NOMO-1 treated with DMSO at 0.1 percent for 48 hours (cell line): Measurements from ENCODE around the gene TRPV5.

ENCODE experiments used
- DNase-seq: peaks from one replicate; lab custom pipeline; 2025; ENCODE audit not compliant: unreplicated experiment; lab: John Stamatoyannopoulos, UW

Gene TRPV5

DNA sequence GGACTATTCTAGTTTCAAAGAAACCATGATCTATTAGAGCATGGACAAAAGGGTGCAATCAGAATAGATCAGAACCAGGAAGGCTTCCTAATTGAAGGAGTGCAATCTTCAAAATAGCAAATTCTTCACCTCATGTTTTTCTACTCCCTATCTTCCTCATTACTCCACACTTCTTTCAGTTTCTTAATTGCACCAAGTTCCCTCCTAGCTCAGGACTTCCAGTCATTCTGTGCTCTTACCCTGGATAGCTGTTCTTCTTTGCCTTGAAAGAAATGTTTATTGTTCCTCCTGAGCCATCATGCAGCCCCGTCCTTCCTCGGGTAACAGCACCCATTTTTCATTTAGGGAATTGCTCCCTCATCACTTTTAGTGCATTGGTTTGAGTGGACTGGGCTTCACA lies 23.1 kb downstream of the TRPV5 start:
- DNase-seq, result no peak

DNA sequence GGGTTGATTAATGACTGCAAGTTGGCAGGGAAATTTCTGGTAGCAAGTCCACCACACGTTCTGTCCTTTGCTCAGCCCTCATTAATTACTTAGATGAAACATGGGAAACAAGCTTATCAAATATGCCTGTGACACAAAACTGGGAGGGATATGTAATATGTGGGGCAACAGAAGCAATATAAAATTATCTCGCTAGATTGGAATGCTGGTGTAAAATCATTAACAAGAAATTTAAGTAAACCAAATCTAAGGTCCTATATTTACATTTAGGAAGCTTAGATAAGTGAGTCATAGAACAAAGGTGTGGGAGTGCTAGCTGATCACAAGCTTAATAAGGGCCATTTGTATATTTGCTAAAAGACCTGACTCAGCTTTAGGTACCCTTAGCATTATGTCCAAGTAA lies 23.5 kb downstream of the TRPV5 start:
- no peak for DNase-seq

GRCh38 chr7:142908921-142909890 lies 24.3 kb downstream of the TRPV5 start:
- peak; percentile 17 for DNase-seq

DNA sequence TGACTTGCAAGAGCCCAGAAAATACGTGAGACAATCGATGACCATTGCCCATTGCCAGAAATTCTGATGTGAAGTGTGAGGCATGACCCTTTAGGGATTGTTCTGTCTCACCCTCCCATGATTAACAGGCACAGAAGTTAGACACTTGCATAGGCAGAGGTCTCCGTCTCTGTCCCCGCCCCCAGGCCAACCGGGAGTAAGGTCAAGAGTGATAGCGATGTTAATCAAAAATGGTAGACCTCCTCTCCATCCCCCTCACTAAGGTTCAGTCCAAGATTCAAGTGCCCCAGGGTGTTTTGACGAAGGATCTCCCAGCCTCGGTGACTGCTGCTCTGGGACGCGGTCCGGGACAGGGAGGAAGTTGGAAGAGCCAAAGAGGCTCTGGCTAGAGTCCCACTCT lies 25.3 kb downstream of the TRPV5 start:
- no peak for DNase-seq

DNA sequence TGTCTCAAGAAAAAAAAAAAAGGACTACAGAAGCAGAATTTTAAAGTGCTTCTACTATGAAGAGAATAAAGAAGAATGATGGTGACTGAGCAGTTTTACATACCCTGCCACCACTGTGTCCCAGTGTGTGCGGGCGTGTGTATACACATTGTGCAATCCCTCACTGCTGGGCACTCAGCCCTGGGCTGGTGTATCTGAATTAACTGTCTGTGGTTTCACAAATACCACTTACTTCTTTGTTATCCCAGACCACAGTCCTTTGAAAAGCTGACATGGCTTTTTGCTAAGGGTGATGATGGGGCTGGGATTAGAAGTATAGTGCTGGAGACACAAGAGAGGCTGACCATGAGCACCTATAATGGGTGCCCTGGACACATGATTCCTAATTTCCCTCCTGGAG lies 26.9 kb downstream of the TRPV5 start:
- no peak for DNase-seq

- no peak for DNase-seq
These were observed 27.8 kb downstream of the TRPV5 start for GRCh38 chr7:142905759-142906158.

DNA sequence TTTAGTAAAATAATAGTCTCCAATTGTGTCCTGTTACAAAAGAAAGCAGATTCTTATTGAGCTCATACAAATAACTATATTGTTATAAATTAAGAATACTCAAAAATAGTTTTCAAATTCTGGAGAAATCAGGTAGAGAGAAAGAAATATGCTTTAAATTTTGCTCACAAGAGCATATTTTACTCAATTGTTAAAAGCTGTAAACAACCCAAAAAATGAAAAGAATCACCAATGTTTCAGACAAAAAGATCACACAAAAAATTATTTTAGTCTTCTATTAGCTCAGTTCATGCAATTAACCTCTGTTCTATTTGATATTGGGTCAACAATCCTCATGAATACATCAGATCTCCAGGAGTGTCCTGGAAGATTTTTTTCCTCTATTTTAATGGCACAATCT lies 29.4 kb downstream of the TRPV5 start:
- DNase-seq, result no peak

DNA sequence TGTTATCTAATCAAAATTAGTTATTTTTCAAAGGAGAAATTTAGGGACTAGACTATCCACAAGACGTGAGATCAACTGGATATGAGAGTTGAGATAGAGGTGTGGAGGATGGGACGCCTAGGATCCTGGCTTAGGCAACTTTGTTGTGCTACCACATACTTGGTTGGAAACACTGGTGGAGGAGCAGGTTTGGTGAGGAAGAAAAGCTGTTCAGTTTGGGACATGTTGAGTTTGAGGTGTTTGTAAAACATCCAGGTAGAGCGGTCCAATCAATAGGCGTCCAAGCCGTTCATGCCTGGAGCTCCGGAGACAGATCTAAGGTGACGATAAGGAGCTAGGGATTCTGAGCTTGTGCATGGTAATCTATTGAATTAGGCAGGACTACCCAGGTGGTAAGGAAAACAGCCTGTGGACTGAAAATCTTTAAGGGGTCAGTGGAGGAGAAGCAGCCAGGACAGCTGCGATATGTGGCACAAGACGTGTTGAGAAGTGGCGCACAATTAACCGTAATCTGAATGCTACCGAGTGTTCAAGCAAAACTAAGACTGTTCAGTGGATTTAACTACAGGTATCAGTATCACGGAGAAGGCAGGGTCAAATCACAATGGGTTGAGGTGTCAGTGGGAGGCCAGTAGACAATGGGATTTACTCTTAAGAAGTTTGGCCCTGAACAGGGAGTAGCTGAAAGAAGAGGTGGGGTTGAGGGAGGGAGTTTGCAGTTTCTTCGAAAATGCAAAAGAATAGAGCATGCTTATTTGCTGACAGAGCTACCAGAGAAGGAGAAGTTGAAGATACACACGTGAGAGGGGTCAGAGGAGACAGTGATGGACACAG lies 31.9 kb downstream of the TRPV5 start:
- no peak for DNase-seq

GRCh38 chr7:142899661-142900060 lies 33.9 kb downstream of the TRPV5 start:
- no peak for DNase-seq

DNA sequence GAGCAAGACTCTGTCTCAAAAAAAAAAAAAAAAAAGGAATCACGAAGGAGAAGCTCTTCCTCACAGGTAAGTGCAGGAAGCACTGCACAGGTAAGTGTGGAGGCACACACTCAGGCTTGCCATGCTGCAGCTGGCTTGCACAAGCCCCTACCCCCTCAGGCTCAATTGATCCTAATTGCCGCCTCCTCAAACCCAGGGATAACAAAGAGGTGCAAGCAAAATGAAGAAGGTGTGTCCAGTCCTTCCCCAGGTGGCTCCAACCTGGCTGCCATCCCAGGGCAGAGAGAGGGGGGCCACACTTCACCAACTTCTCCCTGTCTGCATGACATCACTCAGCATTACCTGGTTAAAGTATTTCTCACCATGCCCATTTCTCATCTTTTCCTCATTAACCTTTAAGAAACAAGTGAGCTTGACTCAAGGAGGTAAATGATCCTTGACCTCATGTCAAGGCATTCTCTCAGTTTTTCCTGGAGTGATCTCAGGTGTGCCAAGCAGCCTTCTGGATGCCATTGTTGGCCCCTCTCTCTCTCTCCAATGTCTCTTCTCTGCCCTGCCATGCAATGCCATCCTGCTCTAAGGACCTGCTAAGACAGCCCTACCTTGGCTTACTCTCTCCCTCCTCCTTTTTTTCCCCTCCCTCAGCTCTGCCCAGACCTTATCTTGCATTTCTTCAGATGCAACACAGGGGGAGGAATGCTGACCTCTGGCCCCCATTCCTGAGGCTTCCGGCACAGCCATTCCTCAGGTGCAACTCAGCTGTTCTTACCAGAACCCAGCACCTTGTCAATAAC lies 35.0 kb downstream of the TRPV5 start:
- DNase-seq, result no peak

DNA sequence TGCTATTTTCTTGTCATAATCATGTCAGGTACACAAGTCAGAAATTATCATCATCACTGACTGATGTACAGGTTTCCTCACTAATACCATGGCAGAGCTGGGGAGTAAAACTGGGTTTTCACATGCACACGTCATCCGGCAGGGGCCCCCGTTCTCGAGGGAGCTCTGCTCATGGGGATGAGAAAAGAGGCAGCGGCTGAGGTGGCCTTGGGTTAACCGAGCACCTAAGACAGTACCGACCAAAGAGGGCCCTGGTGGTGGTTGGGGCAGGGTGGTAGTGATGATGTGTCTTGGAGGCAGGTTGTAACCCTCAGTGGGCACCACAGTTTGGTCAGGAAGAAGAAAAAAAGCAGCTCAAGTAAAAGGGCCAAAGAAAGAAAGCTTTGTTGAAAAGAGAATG lies 35.9 kb downstream of the TRPV5 start:
- DNase-seq, result no peak

DNA sequence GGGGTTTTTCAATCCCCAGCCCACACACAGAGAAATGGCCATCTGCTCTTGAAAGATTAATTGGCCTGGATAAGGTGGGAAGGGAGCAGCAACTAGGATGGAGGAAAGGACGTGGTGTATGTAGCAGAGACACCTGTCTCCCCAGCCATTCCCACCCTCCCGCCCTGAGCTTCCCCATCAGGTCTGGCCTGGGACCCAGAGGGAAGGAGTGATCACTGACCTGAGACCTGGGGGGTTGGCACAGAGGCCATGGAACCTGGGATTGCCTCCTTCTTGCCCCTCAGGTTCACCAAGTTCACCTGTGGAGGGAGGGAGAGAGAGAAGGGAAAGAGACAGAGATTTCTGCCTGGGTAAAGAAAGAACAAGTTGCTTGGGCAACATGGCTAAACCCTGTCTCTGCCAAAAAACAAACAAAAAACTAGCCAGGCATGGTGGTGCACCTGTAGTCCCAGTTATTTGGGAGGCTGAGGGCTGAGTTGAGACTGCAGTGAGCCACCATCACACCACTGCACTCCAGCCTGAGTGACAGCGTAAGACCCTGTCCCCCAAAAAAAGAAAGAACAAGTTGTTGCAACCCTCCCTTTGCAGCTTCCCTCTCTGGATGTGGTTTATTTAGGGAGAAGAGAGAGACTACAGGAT lies 36.7 kb downstream of the TRPV5 start:
- no peak for DNase-seq

DNA sequence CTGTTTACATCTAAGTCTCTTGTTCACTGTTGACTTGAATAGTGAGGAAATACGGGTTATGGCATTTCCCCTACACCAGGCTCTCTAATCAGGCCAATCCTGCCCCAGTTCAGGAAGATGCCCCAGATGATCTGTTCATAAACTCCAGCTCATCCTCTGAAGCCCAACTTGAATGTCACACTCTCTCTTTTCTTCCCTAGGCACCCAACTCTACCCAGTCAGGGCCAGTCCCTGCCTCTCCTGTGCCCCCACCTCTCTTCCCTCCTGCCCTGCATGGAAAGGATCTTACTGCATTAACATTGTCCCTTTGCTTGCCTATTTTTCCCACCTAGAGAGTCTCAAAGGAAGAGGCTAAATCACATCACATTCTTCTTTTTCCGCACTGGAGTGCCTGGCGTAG lies 37.4 kb downstream of the TRPV5 start:
- no peak for DNase-seq

GRCh38 chr7:142894985-142895593 lies 38.5 kb downstream of the TRPV5 start:
- DNase-seq, result no peak

DNA sequence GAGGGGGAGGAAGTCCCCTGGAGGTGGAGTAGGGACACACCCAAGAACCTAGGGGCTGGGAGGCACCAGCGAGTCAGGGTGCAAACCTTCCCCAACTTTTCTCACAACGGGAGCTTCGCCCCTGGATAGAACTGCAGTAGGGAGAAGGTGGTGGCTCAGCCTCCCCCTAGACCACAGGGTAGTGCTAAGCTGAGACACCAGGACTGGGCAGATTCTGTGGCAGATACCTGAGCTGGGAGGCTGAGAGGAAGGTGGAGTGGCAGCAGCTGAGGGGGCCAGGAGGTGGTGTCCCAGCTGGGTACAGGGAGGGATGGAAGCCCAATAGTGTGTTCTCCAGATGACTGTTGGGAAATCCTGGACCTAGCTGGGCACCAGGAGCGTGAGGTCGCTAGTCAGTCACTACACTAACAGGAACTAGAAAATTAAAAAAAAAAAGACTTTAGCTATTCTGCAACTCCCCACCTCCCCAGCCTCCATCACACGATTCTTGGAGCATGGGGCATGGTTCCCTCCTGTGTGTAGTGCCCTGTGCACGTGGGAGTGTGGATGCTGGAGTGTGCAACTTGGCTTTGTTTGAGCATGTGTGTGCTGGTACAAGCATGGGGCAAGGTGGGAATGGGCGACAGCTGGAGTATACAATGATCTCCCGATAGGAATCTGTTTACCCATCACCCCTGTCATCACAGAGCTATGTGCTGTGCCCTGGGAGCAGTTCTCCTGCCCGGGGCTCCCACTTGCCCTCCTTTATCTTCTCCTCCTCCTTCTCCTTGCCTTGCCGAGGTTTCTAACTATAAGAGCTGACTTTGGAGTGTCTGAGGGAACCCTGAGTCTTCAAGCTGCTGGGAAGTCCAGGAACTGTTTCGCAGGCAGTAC lies 39.2 kb downstream of the TRPV5 start:
- DNase-seq, result no peak

- DNase-seq, result no peak
These were observed 40.6 kb downstream of the TRPV5 start for GRCh38 chr7:142892951-142893350.

DNA sequence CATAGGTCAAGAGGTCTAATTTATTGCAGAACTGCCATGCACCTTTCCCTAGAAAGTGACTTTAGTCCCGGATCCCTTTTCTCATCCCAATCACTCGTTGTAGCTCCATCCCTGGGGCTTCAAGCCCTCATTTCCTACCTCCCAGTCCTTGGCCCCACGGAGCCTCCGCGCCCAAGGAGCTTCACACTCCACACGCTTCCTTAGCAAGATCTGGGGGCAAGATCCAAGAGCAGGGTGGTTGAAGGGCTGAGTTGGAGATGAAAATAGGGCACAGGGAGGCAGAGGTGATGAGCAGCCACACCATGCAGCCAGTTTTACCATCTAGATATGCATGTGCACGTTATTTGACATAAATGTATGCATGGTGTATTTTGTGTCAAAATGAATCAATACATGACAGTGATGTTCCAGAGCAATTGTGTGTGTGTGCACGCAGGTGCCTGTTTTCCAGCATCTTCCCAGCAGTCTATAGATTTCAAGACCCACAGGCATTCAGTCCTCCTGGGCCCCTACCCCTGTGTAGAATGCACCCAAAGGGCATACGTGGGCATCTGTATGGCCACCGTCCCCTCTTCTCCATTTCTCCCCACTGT lies 42.0 kb downstream of the TRPV5 start:
- no peak for DNase-seq

GRCh38 chr7:142890874-142891485 lies 42.6 kb downstream of the TRPV5 start:
- no peak for DNase-seq

GRCh38 chr7:142889816-142890215 lies 43.7 kb downstream of the TRPV5 start:
- no peak for DNase-seq
